Endothelial cell of umbilical vein (primary cell): ENCODE measurements around the gene MCRIP1.

Source experiments
- CTCF ChIP-seq, 2 donors: IDR thresholded peaks; 1 replicate in 1 of 2; 2 replicates in 1 of 2; pipeline ENCODE4 v1.5.1; 2011; ENCODE audit warnings: low read length in 2 of 2, mild to moderate bottlenecking in 2 of 2, moderate library complexity in 2 of 2, control low read depth in 1 of 2, inconsistent platforms in 1 of 2, low read depth in 1 of 2; ENCODE audit not compliant: insufficient read depth in 1 of 2; ENCODE audit errors: extremely low read depth in 1 of 2
- POLR2A ChIP-seq: IDR thresholded peaks from 2 replicates; pipeline ENCODE4 v1.6.1; 2012; ENCODE audit warnings: low read depth, mild to moderate bottlenecking, control low read depth, low read length

GRCh38 chr17:81863833-81864768 is 31.0 kb upstream of the MCRIP1 start:
- TF ChIP-seq CTCF (IDR thresholded peaks at IDR 0.05; ENCODE audit: extremely low read depth in 1 of 2, insufficient read depth in 1 of 2, low read depth in 1 of 2, low read length in 2 of 2) (no peak), POLR2A (no peak)
